ENCODE measurements around the gene COL4A5. TPM values are rescaled to one million over a fixed set of nuclear protein-coding genes. Genes with fewer than 3 reads are reported as not detected.

The COL4A5 gene
- total and polyA plus RNA-seq, 2 donors (not counting 3 experiments of a cell fraction or from before 2014, with no cell fraction given) = 15.4 to 28.8 TPM

DNA sequence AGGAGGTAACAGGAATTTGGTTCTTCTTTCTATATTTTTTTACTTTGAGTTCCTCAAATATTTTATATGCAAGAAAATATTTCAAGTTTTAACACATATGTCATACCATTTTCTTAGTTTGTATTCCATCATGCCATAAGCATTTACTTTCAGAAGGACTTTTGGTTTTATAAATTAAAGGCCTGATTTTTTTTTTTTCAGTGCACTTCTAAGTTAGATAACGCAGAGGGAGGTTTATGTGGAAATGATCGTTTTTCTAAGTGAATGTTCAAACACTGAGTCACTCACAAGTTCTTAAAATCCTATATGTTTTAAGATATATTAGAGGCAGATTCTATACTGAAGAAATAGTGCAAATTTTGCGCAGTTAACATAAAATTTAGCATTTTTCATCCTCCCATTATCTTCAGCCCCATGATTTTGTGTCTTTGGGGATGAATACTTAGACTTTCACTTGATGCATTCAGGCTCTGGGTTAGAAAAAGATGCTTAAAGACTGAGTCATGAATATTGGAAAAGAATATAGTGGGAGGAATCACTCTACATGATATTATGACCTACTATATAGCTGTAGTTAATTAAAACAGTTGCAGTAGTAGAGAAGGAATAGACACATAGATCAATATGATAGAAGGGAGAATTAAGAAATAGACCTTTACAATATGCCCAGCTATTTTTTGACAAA is 54.9 kb downstream of the COL4A5 start:
- H2AFZ ChIP-seq (ENCODE audit: low read depth, low read length) = no peak overlapping the region
- no peaks in the 10 kb centered on the region for H3K9me1 ChIP-seq (replicated peaks; ENCODE audit: control insufficient read depth, extremely low read depth, insufficient read depth, low read length)
- no peak overlapping the region for H3K9ac ChIP-seq (replicated peaks; ENCODE audit: extremely low read depth, insufficient read depth, low read length)
- no peak for TF ChIP-seq GATA2 (IDR thresholded peaks at IDR 0.05; ENCODE audit: insufficient read depth, insufficient read length, low read depth, low read length)
- TF ChIP-seq EZH2 (IDR thresholded peaks at IDR 0.05; ENCODE audit: borderline replicate concordance, low read depth, low read length, severe bottlenecking) = no peak
- TF ChIP-seq POLR2AphosphoS5 (IDR thresholded peaks at IDR 0.05; ENCODE audit: insufficient read depth, low read depth, low read length) = no peak
- intact Hi-C loops (cut with micrococcal nuclease) = no loop called here
- no peaks in the 10 kb centered on the region for H4K20me1 ChIP-seq (replicated peaks; ENCODE audit: control insufficient read depth, extremely low read depth, insufficient read depth, low read length)
- no peaks in the 10 kb centered on the region for H3K79me2 ChIP-seq (ENCODE audit: control insufficient read depth, insufficient read depth, low read length)
- no peaks in the 10 kb centered on the region for H3K36me3 ChIP-seq (ENCODE audit: control insufficient read depth in 2 of 2, extremely low read depth in 1 of 2, insufficient read depth in 2 of 2, low read length in 2 of 2)
- CTCF ChIA-PET = no interaction called here
- no peaks in the 10 kb centered on the region for H3K27me3 ChIP-seq (ENCODE audit: control insufficient read depth in 2 of 2, insufficient read depth in 2 of 2, low read length in 2 of 2)
- H3K27ac ChIP-seq (ENCODE audit: insufficient read depth, low read depth, low read length) = no peak overlapping the region
- FAIRE-seq = no peak
- no TSS peak for BruUV-seq (replicated peaks)
- H3K4me1 ChIP-seq (ENCODE audit: control insufficient read depth, extremely low read depth, insufficient read depth, low read length) = no peaks in the 10 kb centered on the region
- dilution Hi-C loops (cut with MboI; ENCODE audit: extremely low pct_ligation_motif_present, low sequenced_read_pairs) = no loop called here
- POLR2A ChIA-PET = no interaction called here
- H3K4me2 ChIP-seq (ENCODE audit: insufficient read depth, low read length) = no peak overlapping the region
- no peak for DNase-seq (ENCODE audit: low read depth, low spot score)
- no peak overlapping the region for H3K4me3 ChIP-seq (replicated peaks in 1 of 3; ENCODE audit: insufficient read depth in 1 of 3, low read depth in 1 of 3, low read length in 3 of 3)
- no peaks in the 10 kb centered on the region for H3K9me3 ChIP-seq (replicated peaks; ENCODE audit: control insufficient read depth, insufficient read depth, low read length)

DNA sequence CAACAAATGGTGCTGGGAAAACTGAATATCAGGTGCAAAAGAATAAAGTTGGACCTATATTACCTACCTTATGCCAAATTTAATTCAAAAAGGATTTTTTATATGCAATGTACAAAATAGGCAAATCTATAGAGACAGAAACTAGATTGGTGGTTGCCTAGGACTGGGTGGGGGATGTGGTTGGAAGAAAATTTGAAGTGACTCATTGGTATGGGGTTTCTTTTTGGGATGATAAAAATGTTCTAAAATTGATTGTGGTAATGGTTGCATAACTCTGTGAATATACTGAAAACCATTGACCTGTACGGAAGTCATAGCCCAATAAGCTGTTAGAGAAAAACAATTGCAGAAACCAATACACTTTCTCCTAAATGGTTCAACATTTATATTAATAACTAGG is 72.1 kb downstream of the COL4A5 start:
- FAIRE-seq (no peak), DNase-seq (ENCODE audit: low read depth, low spot score) (no peak)
- no peaks in the 10 kb centered on the region for H3K36me3 ChIP-seq (ENCODE audit: control insufficient read depth in 2 of 2, extremely low read depth in 1 of 2, insufficient read depth in 2 of 2, low read length in 2 of 2)
- H3K4me1 ChIP-seq (ENCODE audit: control insufficient read depth, extremely low read depth, insufficient read depth, low read length) = no peaks in the 10 kb centered on the region
- BruUV-seq (replicated peaks) = no TSS peak
- no peaks in the 10 kb centered on the region for H3K9me1 ChIP-seq (replicated peaks; ENCODE audit: control insufficient read depth, extremely low read depth, insufficient read depth, low read length)
- H4K20me1 ChIP-seq (replicated peaks; ENCODE audit: control insufficient read depth, extremely low read depth, insufficient read depth, low read length) = no peaks in the 10 kb centered on the region
- dilution Hi-C loops (cut with MboI; ENCODE audit: extremely low pct_ligation_motif_present, low sequenced_read_pairs) (no loop called here), intact Hi-C loops (cut with micrococcal nuclease) (no loop called here)
- no peaks in the 10 kb centered on the region for H3K9me3 ChIP-seq (replicated peaks; ENCODE audit: control insufficient read depth, insufficient read depth, low read length)
- H3K79me2 ChIP-seq (ENCODE audit: control insufficient read depth, insufficient read depth, low read length) = no peaks in the 10 kb centered on the region
- CTCF ChIA-PET = no interaction called here
- H3K27me3 ChIP-seq (ENCODE audit: control insufficient read depth in 2 of 2, insufficient read depth in 2 of 2, low read length in 2 of 2) = no peaks in the 10 kb centered on the region
- no peak overlapping the region for H3K9ac ChIP-seq (replicated peaks; ENCODE audit: extremely low read depth, insufficient read depth, low read length)
- POLR2A ChIA-PET = no interaction called here
- TF ChIP-seq JUN (IDR thresholded peaks at IDR 0.05; ENCODE audit: borderline replicate concordance, insufficient read depth, insufficient read length, low read depth) (no peak), EZH2 (IDR thresholded peaks at IDR 0.05; ENCODE audit: borderline replicate concordance, low read depth, low read length, severe bottlenecking) (no peak)
- TF ChIP-seq, protein P1, sequence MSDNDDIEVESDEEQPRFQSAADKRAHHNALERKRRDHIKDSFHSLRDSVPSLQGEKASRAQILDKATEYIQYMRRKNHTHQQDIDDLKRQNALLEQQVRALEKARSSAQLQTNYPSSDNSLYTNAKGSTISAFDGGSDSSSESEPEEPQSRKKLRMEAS (IDR thresholded peaks at IDR 0.05; ENCODE audit: insufficient read depth, insufficient read length) = no peak
- H3K4me2 ChIP-seq (ENCODE audit: insufficient read depth, low read length) = no peak overlapping the region
- no peak overlapping the region for H3K27ac ChIP-seq (ENCODE audit: insufficient read depth, low read depth, low read length)
- no peak overlapping the region for H3K4me3 ChIP-seq (replicated peaks in 1 of 3; ENCODE audit: insufficient read depth in 1 of 3, low read depth in 1 of 3, low read length in 3 of 3)
- H2AFZ ChIP-seq (ENCODE audit: low read depth, low read length) = no peak overlapping the region
